B cell (primary cell): ENCODE measurements around the gene C13orf42. TPM values are rescaled to one million over a fixed set of nuclear protein-coding genes. Genes with fewer than 3 reads are reported as not detected.

Experiments
- ATAC-seq: fragments of 200-7000 bp; cut with Tn5 transposase; one replicate; pipeline ENCODE4 v1.10.0; 2021; ENCODE audit warnings: low read depth, mild to moderate bottlenecking, moderate number of reproducible peaks, moderate library complexity
- CTCF ChIA-PET: fragments of 350-600 bp; sonication (Branson Sonifier 250); formaldehyde crosslinking; loops from one replicate; lab custom pipeline; 2021; ENCODE audit warnings: antibody characterized with exemption, inconsistent platforms; lab: Charles Lee
- POLR2A ChIA-PET: fragments of 350-600 bp; sonication (Branson Sonifier 250); formaldehyde crosslinking; loops from one replicate; lab custom pipeline; 2021; ENCODE audit warnings: antibody characterized with exemption; lab: Charles Lee
- DNase-seq: peaks from one replicate; pipeline ENCODE4 v3.0.0; 2013
- H2AFZ ChIP-seq: 2 replicates; pipeline ENCODE4 v1.6.1; 2012; ENCODE audit warnings: mild to moderate bottlenecking, low read depth, low read length; ENCODE audit not compliant: insufficient read depth, poor library complexity, severe bottlenecking
- H3K27ac ChIP-seq, 2 donors: 1 replicate in 1 of 2; 2 replicates in 1 of 2; pipeline ENCODE4 v1.5.1; 2012 to 2013; ENCODE audit warnings: low read length in 2 of 2, mild to moderate bottlenecking in 2 of 2, moderate library complexity in 1 of 2
- H3K27me3 ChIP-seq, 4 experiments: fragments of 200-600 bp in 1 of 4; sonication (generic) in 1 of 4; replicated peaks in 1 of 4; 1 replicate in 2 of 4; 2 replicates in 2 of 4; pipeline versions ENCODE4 v1.6.1 to v1.7.0; 2013 to 2016; ENCODE audit warnings: low read length in 3 of 4, mild to moderate bottlenecking in 2 of 4, mixed read lengths in 1 of 4, moderate library complexity in 1 of 4; ENCODE audit not compliant: insufficient read depth in 4 of 4, control insufficient read depth in 3 of 4; ENCODE audit errors: control extremely low read depth in 1 of 4
- H3K36me3 ChIP-seq, 2 experiments: replicated peaks in 1 of 2; 1 replicate in 1 of 2; 2 replicates in 1 of 2; pipeline versions ENCODE4 v1.6.1 to v1.7.1; 2013; ENCODE audit warnings: low read length in 1 of 2; ENCODE audit not compliant: insufficient read depth in 2 of 2, control insufficient read depth in 1 of 2; ENCODE audit errors: control extremely low read depth in 1 of 2, extremely low read depth in 1 of 2
- H3K4me1 ChIP-seq, 2 donors: fragments of 200-600 bp in 1 of 2; sonication (generic) in 1 of 2; 1 replicate in 1 of 2; 2 replicates in 1 of 2; pipeline versions ENCODE4 v1.5.1 to v1.6.1; 2013 to 2017; ENCODE audit warnings: low read length in 2 of 2; ENCODE audit not compliant: control insufficient read depth in 2 of 2, insufficient read depth in 2 of 2
- H3K4me2 ChIP-seq: replicated peaks from 2 replicates; pipeline ENCODE3; 2012; ENCODE audit warnings: mild to moderate bottlenecking, low read depth, low read length; ENCODE audit not compliant: poor library complexity, severe bottlenecking
- H3K4me3 ChIP-seq, 5 experiments: fragments of 200-600 bp in 1 of 5; sonication (generic) in 1 of 5; 1 replicate in 3 of 5; 2 replicates in 2 of 5; pipeline versions ENCODE4 v1.5.1 to v1.7.0; 2011 to 2016; ENCODE audit warnings: low read length in 4 of 5, mild to moderate bottlenecking in 4 of 5, low read depth in 2 of 5, control low read depth in 1 of 5, moderate library complexity in 1 of 5; ENCODE audit not compliant: insufficient read depth in 1 of 5; ENCODE audit errors: control extremely low read depth in 1 of 5, extremely low read depth in 1 of 5
- H3K79me2 ChIP-seq: fragments of 200-600 bp; sonication (generic); one replicate; pipeline ENCODE4 v1.6.0; 2016; ENCODE audit warnings: low read length; ENCODE audit not compliant: control insufficient read depth, insufficient read depth
- H3K9ac ChIP-seq: fragments of 200-600 bp; sonication (generic); 2 replicates; pipeline ENCODE4 v1.6.1; 2017; ENCODE audit warnings: mild to moderate bottlenecking, low read length, moderate library complexity
- H3K9me3 ChIP-seq, 3 donors: one replicate each; pipeline versions ENCODE4 v1.6.1 to v1.7.1; 2013; ENCODE audit warnings: low read length in 2 of 3; ENCODE audit not compliant: control insufficient read depth in 2 of 3, insufficient read depth in 1 of 3; ENCODE audit errors: control extremely low read depth in 1 of 3
- H4K20me1 ChIP-seq: 2 replicates; pipeline ENCODE4 v1.6.0; 2012; ENCODE audit warnings: mild to moderate bottlenecking, low read length; ENCODE audit not compliant: insufficient read depth, control insufficient read depth, poor library complexity, severe bottlenecking
- H3K27ac Mint-ChIP-seq: one replicate; pipeline ENCODE4 v1.8.0; 2021; ENCODE audit warnings: mixed read lengths
- H3K27me3 Mint-ChIP-seq: one replicate; pipeline ENCODE4 v1.8.0; 2021; ENCODE audit warnings: mixed read lengths
- H3K4me1 Mint-ChIP-seq: one replicate; pipeline ENCODE4 v1.8.0; 2021; ENCODE audit warnings: mixed read lengths
- H3K4me3 Mint-ChIP-seq: one replicate; pipeline ENCODE4 v1.8.0; 2021; ENCODE audit warnings: mixed read lengths
- H3K9me3 Mint-ChIP-seq: one replicate; pipeline ENCODE4 v1.8.0; 2022; ENCODE audit warnings: mixed read lengths; ENCODE audit not compliant: insufficient read depth
- CTCF ChIP-seq: fragments of 200-600 bp; IDR thresholded peaks from one replicate; pipeline ENCODE4 v1.8.0; 2022; ENCODE audit warnings: antibody characterized with exemption, mild to moderate bottlenecking
- EZH2 ChIP-seq: IDR thresholded peaks from 2 replicates; pipeline ENCODE4 v1.6.1; 2012; ENCODE audit warnings: borderline replicate concordance, low read depth, mild to moderate bottlenecking, moderate library complexity, low read length; ENCODE audit not compliant: insufficient read depth, poor library complexity, severe bottlenecking
- WGBS: methylation state at CpG from one replicate; pipeline ENCODE4 v1.1.5; 2013; ENCODE audit warnings: missing lambda C conversion rate; ENCODE audit not compliant: insufficient coverage; 5-methylcytosine and 5-hydroxymethylcytosine counted together
- intact Hi-C: fragments of 100-400 bp; cut with micrococcal nuclease; formaldehyde crosslinking; loops from one replicate; pipeline ENCODE4 v1.10.0; 2022
- polyA plus RNA-seq: library from polyadenylated mRNA; depleted of rRNA; stranded (reverse); fragments of >200 nt; gene quantifications from 2 replicates; pipeline ENCODE4 v1.2.3, GENCODE V29; 2012
- total RNA-seq, 2 donors: library from RNA; stranded (reverse); fragments of 120-200 nt in 1 of 2; gene quantifications; 1 replicate in 1 of 2; 2 replicates in 1 of 2; pipeline versions ENCODE4 v1.2.3 to v1.2.4, GENCODE V29; 2013 to 2022

The C13orf42 gene
- total and polyA plus RNA-seq, 2 donors (not counting 1 experiment from before 2014, with no cell fraction given) = not detected

DNA sequence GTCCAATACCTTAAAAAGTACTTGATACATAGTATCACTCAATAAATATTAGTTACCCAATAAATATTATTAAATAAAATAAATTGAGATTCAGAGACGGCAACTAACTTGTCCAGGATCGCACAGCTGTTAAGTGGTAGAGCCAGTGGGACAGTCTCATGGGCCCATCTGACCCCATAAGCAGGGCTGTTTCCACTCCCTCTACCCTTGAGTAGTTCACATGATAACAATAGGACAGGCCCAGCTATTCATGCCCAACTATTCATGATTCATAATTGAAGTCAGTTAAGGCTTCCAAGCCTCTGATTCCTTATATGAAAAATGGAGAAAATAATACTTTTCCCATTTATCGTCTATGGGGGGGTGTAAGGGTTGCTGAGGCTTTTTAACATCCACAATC lies 78.2 kb downstream of the C13orf42 start:
- ATAC-seq (no peak), DNase-seq (no peak)
- 100% methylated on average over 1 of the region's 3 CpGs for WGBS
- Histone ChIP-seq H3K4me2 (no peak overlapping the region), H3K36me3 (no peaks in the 10 kb centered on the region), H3K27me3 (no peaks in the 10 kb centered on the region), H3K9ac (no peak overlapping the region), H3K4me1 (no peaks in the 10 kb centered on the region), H3K9me3 (no peaks in the 10 kb centered on the region), H3K79me2 (no peaks in the 10 kb centered on the region), H3K27ac (no peak overlapping the region), H2AFZ (no peak overlapping the region), H3K4me3 (no peak overlapping the region), H4K20me1 (no peaks in the 10 kb centered on the region)
- CTCF ChIA-PET = interaction anchor here (1.2 kb wide), 1 partner anchor 36 kb away, joined by 4 read pairs; no protein-coding TSS in a partner anchor
- peaks cover 13% of the 10 kb centered on the region for H3K27me3 Mint-ChIP-seq
- no peaks in the 10 kb centered on the region for H3K9me3 Mint-ChIP-seq
- no peaks in the 10 kb centered on the region for H3K4me1 Mint-ChIP-seq
- H3K4me3 Mint-ChIP-seq = no peak overlapping the region
- POLR2A ChIA-PET = no interaction called here
- TF ChIP-seq CTCF (no peak), EZH2 (no peak)
- no peak overlapping the region for H3K27ac Mint-ChIP-seq
- intact Hi-C loops = no loop called here

Other genes with a start within 250 kb of the C13orf42 start
- 151 and 161 TPM in 2 replicates for gene RNASEH2B, start 201.5 kb downstream of the C13orf42 start, total RNA-seq
- 64.0 and 85.8 TPM in 2 replicates for gene RNASEH2B, start 201.5 kb downstream of the C13orf42 start, polyA plus RNA-seq
- 0.15 and 0.39 TPM in 2 replicates for gene FAM124A, start 111.1 kb upstream of the C13orf42 start, total RNA-seq
- gene FAM124A, start 111.1 kb upstream of the C13orf42 start, polyA plus RNA-seq = 0.07 and 0.09 TPM in 2 replicates
- not detected in 2 replicates for gene SERPINE3, start 228.4 kb upstream of the C13orf42 start, total RNA-seq
- gene SERPINE3, start 228.4 kb upstream of the C13orf42 start, polyA plus RNA-seq = not detected in 2 replicates